ENCODE data around the gene DPYD.

DPYD gene

DNA sequence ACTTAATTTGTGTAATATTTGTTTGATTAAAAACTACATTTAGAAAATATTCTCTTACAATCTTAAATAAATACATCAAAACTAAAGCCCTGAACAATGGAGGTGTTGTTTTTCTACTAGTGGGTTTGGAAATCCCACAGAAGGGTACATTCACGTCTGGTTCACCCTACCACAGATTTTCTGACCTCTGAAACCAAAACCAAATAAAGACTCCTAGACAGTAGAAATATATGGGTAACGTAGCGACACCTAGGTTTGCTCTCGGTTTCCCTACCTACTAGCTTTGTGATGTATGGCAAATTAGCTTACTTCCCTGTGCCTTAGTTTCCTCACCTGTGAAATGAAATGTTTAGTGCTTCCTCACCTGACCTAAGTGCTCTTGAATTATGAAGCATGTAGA is 312.6 kb downstream of the DPYD start:
- DNase-seq (ENCODE audit: low spot score): no peak

DNA sequence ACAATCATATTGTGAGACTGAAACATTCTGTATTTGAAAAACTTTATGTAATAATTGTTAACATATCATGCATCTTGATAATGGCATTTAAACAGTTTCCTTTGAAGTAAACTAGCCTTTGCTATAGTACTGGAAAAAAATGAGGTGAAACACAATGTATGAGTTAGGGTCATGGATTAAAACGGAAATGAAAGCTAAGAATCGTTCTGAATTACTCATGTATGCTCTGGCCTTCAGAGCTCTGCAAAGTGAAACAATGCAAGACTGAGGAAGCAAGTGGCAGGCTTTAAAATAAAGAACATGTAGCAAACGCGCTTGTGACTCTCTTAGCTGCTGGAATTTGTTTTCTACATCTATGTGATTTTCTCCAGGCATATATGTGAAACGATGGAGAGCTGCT is 317.1 kb downstream of the DPYD start:
- no peak for DNase-seq (ENCODE audit: low spot score)

DNA sequence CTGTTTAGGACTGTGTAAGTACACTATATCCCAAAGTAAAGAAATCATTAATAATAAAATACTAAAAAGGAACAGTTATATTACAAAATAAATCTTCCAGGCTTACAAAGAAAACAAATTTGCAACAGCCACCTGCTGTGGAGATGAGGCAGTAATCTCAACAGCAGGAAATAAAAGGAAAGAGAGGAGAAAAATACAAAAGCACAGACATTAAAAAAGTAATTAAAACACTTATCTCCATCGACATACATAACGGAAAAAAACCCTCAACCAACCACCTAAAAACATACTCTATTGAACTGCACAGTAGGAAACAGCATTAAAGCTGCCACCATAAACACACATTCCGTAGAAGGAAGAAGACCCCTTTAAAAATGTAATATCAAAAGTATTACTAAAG is 317.6 kb downstream of the DPYD start:
- DNase-seq (ENCODE audit: low spot score): no peak

DNA sequence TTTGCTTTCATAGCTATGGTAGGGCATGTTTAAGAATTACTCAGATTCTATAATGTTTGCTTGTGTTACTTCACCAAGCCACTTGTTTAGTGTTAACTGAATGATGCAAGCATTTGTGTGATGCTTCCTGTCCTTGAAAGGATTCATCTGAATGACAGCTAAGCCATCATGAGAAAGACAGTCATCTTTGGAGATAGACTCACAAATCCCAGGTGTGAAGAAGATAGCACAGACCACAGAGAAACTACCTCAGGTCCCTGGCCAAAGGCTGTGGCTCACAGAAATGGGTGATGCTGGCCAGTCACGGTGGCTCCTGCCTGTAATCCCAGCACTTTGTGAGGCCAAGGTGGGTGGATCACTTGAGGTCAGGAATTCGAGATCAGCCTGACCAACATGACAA is 321.4 kb downstream of the DPYD start:
- DNase-seq (ENCODE audit: low spot score): peak; percentile 12

DNA sequence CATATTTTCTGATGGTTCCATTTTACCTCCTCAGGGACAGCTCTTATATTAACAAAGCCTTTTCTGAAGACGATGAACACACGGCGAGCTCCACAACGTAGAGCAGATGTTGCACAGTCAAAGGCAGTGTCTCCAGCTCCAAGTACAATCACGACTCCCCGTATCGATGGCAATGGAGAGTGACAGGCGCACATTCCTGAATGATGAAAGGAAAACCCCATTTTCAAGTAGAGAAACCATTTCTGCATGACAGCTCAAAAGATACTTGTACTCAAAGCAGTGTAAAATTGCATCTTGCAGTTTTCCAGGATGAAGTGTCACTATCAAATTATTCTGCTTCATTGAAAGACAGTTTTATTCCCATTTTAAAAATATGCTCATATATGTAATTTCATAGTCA is 327.6 kb downstream of the DPYD start:
- DNase-seq (ENCODE audit: low spot score): no peak

DNA sequence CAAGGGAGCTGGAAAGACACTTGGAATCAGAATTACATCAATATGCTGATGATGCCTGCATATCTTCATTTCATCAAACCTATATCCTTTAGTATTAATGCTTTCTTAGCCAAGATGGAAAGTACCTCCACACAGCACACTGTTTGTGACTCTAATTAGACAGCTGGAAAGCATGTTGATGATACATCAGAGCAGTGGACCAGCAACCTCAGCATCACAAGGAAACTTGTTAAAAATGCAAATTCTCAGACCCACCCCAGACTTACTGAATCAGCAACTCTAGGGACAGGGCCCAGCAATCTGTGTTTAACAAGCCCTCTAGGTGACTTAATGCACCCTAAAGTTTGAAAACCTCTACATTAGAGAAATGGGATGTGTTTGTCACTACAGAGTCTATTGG is 332.1 kb downstream of the DPYD start:
- DNase-seq (ENCODE audit: low spot score): no peak

DNA sequence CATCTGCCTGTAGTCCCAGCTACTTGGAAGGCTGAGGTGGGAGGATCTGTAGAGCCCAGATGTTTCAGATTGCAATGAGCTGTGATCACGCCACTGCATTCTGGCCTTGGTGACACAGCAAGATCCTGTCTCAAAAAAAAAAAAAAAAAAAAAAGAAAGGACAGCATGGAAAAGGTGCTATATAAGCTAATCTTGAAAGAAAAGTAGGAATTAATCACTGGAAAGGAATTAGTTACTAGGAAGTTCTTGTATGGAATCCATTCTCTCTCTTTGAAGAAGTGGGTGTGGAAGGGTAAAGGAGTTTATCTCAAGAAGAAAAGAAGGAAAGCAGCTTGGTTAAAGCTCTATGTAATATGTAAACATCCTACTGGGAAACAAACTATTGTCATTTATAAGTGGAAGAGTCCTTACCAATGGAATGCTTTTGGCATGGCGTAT is 339.2 kb downstream of the DPYD start:
- DNase-seq (ENCODE audit: low spot score): no peak

DNA sequence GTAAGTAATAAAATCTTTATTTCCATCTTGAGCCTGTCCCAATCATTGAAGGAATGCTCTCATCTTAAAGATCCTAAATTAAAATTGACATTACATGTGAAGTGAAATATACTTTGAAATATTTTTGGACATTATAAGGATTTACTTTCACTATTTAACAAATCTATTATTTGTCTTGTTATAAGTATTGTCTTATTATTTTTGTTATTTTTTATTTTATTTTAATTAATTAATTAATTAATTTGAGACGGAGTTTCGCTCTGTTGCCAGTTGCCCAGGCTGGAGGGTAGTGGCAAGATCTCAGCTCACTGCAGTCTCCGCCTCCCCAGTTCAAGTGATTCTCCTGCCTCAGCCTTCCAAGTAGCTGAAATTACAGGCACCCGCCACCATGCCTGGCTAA is 343.2 kb downstream of the DPYD start:
- no peak for DNase-seq (ENCODE audit: low spot score)

DNA sequence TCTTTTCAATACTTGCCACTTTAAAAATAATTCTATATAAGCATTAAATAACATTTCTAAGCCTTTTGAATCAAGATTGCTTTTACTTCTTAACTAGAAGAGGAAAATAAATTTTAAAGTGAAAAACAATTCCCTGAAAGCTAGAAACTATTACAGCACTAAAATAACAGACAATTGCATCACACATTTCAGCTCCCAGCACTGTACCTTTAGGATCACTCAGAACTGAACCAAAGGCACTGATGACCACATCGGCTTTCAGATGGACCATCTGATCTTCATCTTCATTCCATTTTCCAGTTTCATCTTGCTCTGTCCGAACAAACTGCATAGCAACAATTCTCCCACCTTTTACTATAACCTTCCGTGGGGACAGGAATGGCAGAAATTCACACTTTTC is 347.3 kb downstream of the DPYD start:
- DNase-seq (ENCODE audit: low spot score): no peak

DNA sequence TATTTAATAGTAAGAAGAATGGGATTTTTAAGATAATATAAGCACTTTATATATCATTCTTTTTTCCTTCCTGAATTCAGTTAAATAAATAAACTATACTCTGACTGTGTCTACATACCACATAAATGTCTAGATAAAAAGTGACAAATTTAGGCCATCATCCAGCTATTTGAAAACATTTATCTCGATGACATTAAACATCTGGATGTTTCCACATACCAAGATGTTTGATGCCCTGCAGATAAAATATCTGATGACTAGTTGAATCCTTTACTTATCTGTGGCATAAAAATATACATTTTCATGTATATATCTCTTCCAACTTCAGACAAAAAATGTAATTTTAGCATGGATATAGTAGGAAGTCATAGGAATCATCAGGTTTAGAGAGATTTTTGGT is 348.3 kb downstream of the DPYD start:
- DNase-seq (ENCODE audit: low spot score): no peak

DNA sequence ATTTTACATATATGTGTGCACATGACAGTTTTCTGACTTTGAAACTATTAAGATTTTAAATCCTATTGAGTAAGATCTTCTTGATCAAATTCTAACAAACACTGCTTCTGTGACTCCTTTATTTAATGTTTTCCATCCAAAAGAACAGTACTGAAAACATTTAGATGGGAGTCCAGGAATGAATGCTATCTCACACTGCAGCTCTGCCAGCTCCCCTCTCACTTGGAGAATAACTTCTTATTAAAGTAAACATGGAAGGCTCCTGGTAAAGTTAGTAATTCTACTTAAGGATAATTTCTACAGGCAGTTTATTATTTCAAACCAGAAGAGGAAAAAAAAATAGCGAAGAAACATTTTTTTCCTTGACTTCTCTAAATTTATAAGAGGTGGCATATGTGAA is 349.1 kb downstream of the DPYD start:
- no peak for DNase-seq (ENCODE audit: low spot score)

DNA sequence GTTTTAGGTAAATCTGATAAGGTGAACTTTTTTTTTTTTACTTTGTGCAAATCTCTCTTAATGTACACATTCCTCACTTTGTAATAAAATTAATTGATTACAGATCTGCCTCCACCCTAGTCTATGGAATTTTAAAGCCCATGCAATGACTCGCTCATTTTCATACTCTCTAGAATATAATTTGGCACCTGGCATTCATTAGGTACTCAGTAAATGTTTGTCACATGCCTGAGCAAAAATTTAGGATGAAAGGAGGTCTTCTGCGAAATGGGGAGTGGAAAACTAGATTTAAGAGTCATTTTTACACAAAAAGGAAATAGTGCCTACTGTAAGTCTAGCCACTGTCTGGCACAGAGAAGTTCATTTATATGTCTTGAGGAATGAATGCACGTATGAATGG is 350.1 kb downstream of the DPYD start:
- DNase-seq (ENCODE audit: low spot score): no peak

DNA sequence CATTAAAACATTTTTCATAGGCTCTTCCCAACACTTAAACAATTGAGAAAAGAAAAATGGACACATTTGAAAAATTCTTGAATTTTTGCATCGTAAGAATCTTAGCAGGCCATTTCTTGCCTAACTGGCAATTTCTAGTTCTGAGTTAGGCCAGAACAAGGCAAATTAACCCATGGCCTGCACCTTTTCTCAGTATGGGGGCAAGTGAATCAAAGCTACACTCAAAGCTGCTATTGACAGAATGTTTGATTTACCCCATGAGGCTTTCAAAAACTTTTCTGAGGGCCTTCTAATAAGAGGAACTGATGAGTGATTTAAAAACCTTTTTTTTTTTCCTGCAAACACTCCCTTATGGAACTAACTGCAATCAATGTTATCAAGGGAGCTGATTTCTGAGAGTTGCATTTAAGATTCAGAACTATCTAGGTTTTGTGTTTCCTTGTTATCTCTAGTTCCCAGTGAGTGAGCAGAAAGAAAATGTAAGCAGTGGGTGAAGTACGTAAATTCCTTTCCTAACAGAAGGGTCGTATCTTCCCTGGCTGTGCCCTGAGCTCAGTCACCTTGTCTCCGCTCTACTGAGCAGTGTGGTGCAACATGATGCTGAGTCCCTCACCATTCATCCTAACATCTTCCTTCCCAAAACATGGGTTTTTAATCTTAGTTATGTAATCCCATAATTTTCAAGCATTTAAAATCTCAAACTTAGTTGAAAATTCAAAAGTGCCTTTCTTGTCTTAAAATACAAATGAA is 353.7 kb downstream of the DPYD start:
- no peak for DNase-seq (ENCODE audit: low spot score)

DNA sequence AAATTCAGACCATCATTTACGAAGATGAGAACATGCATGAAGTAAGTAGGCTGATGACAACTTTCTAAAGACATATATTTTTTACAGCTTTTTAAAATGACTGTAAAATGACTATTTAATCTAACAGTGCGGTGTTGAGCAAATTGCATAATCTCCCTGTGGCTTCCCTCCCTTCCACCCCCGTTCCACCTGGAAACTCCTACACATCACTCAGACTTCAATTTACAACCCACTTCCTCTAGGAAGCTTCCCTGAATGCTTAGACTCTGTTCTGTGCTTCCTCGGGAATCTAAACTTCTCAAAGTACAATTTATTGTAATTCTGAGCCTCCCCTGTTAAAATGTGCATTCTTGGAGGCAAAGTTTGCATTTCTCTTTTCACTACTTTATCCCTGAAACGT is 354.9 kb downstream of the DPYD start:
- DNase-seq (ENCODE audit: low spot score): no peak

DNA sequence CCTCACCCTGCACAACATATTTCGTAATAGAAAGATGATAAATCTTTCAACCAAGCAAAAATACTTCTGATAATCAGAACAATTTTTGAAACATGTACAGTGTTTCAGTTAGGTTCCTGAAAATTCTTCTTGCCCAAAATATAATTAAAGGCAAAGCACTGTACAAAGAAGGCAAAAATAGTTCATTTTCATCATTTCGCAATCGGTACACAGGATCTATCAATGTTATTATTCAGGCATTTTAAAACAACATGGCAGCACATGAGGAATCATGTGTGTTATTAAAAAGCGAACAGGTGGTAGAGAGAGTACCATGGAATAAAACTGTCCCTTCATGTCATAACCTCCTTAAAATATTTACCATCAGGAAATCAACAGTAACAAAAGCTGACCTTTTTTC is 356.9 kb downstream of the DPYD start:
- DNase-seq (ENCODE audit: low spot score): no peak

DNA sequence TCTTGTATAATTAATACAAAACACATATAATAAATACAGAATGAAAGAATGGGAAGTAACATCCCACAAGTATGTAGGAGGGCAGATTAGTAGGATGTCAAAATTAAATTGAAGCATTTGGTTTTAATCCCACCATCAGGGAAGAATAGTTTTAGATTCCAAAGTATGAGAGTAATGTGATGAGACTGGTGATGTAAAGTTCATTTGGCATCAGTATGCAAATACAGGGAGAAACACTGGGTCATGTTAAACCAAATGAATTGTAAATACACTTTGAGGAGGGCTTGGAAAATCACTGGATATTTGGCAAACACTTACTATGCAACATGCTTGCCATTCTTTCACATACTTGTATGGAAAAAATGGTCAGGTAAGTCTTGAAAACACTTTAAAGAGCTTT is 358.8 kb downstream of the DPYD start:
- DNase-seq (ENCODE audit: low spot score): no peak

DNA sequence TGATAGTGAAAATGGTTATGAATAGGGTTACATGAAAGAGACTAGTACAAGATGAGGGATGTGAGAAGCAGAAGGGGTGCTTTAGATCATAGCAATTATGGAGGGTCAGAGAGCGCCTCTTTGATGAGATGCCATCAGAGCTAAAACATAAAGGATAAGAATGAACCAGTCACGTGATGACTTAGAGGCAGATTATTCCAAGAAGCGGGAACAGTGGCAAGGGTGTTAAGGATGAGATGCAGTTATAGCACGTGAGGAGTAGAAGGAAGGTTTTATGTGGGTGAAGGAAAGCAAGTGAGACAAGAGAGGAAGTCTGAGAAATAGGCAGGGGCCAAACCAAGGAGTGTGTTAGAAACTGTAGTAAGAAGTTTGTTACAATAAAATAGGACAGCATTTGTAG is 360.1 kb downstream of the DPYD start:
- DNase-seq (ENCODE audit: low spot score): no peak

DNA sequence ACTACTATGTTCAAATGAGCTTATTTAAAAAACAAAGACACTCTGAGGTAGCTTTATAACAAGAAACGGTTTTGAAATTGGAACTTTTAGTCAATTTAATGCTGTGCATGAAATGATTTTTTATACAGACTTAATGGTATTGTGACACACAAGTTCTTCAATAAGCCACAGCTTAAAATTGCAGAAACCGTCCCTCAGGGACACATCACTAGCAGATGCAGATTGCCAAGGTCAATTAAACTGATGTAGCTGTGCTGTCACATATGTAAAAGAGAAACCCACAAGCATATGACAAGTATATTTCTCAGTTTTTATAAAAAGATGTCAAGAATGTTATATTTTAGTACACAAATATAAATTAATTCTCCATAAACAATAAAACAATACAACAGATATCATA is 366.9 kb downstream of the DPYD start:
- DNase-seq (ENCODE audit: low spot score): no peak

DNA sequence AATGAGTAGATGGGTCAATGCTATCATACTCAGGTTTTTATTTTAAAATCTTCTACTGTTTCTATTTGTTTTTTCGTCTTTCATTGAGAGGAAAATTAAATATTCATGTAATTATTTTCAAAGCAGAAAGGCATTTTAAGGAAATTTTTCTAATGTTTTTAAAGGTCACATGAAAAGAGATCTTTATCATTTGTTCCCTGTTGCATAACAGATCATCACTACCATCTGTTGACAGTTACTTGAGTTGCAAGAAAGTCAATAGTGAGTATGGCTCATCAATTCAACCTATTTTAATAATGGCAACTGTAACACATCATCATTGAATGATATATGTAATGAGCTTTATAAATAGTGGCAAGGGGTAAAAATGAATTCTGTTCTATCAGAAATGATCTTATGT is 369.7 kb downstream of the DPYD start:
- no peak for DNase-seq (ENCODE audit: low spot score)

DNA sequence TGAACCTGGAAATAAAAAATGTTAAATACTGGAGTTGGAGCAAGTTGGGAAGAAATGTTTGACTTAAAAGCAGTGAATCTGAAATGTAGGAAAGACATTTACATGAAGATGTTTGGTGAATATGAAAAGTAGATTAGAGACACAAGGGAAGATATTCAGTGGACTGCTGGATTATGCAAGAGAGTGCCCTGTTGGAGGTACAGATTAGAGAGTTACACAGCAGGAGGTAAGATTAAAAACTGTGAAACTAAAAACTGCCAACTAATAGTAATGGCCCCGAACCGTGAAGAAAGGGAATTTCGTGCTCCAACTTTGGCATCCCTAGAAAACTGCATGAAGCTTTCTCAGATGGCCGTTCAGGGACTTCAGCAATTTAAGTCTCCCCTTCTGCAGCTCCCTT is 375.4 kb downstream of the DPYD start:
- DNase-seq (ENCODE audit: low spot score): no peak

DNA sequence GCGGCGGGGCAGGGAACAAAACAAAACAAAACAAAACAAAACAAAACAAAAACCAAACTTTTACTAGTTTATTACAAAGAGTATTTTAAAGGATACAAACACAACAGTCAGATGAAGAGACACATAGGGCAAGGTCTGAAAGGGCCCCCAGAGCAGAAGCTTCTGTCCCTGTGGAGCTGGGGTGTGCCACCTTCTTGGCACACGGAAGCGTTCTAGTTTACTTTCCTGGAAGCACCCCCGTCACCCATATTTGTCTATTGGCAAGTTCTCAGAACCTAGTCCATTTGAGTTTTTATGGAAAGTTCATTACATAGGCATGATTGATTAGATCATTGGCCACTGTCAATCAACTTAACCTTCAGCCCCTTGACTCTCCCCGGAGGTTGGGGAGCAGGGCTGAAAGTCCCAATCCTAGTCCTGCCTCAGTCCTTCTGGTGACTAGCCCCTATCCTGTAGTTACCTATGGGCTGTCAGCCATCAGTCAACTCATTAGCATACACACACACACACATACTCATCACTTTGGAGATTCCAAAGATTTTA is 380.4 kb downstream of the DPYD start:
- DNase-seq (ENCODE audit: low spot score): no peak

DNA sequence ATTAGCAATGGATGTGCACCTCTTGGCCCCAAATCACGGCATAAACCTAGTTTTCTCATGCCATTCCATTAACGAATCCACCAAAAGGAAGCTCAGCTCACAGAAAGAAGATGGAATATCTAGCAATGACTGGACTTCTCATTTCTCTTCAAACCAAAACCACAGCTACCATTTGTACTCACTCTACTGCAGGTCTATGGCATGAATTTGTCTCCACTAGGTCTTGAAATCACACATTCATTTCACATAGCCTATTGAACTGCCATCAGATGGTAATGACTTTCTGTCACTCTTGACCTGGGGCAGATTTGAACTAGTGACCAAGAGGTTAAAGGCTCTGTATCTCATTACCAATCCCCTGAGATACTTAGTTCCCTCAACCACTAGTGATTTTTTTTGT is 382.7 kb downstream of the DPYD start:
- no peak for DNase-seq (ENCODE audit: low spot score)

DNA sequence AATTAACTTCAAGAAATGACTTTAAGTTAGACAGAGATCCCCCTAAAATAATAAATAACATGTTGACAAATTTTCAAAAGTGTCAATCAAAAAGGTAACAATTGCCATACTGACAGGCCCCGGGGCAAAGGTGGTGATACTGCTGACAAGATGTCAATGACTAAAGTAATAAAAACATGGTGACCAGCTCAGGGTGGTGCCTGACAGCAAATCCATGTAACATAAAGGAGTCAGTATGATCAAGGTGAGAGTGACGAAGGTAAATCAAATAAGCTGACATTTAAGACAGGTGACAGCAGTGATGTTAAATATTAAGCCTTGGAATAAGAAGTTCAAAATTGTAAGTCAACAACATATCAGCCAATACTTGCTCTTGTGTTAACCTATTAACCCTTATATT is 387.5 kb downstream of the DPYD start:
- no peak for DNase-seq (ENCODE audit: low spot score)

DNA sequence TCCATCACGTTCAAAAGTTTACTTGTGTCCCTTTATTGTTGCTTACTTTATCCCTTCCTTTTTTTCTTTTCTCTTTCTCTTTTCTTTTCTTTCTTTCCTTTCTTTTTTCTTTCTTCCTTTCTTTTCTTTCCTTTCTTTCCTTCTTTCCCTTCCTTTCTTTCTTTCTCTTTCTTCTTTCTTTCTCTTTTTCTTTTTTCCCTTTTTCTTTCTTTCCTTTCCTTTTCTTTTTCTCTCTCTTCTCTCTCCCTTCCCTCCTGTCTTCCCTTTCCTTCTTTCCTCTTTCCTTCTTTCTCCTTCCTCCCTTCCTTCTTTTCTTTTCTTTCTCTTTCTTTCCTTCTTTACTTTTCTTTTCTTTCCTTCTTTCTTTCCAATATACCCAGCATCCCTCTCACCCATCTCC is 391.2 kb downstream of the DPYD start:
- DNase-seq (ENCODE audit: low spot score): no peak
